ENCODE data around the gene CLEC4A. TPM values are rescaled to one million over a fixed set of nuclear protein-coding genes. Genes with fewer than 3 reads are reported as not detected.

The CLEC4A gene
- total and polyA plus RNA-seq, 2 of the 8 experiments (the other 6 are each of a cell fraction or from before 2014, with no cell fraction given) = 0.41 to 0.44 TPM

DNA sequence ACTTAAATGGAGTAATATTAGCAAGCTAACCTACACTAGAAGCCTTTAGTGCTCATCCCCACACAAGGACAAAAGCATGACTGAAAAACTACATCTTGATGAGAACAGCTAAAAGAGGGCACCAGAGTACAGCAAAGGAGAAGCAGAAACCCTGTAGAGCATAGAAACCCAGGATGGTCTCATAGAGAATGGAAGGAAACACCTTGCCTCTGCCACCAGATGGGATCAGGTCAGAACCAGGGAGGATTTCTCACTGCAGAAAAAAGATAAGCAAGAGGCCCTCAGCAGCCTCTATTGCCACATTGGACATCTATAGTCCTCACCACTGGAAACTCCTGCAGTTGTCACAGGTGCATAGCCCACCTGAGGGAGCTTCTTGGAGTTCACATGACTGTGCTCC lies 19.8 kb downstream of the CLEC4A start:
- no peaks in the 10 kb centered on the region for H3K23me2 ChIP-seq (ENCODE audit: low read depth, low read length)
- peaks cover 0 to 13% (median 9%) of the 10 kb centered on the region in 4 experiments; a peak in 6 of 7 replicates for H3K4me1 ChIP-seq (replicated peaks in 1 of 4; ENCODE audit: control insufficient read depth in 3 of 4, insufficient read depth in 4 of 4, low read length in 3 of 4)
- H4K8ac ChIP-seq (ENCODE audit: extremely low read depth, insufficient read depth, low read length) = no peak overlapping the region
- H3K4me2 ChIP-seq (ENCODE audit: insufficient read depth in 1 of 2, low read depth in 2 of 2, low read length in 2 of 2) = no peak overlapping the region
- peaks cover 2 to 6% of the 10 kb centered on the region in 2 experiments for H3K9me3 ChIP-seq (ENCODE audit: insufficient read depth in 2 of 2, low read depth in 1 of 2, low read length in 1 of 2)
- 0 out of 2 replicates have a peak overlapping the region, but pooled peaks have one; percentile 28 for H2BK5ac ChIP-seq (ENCODE audit: low read depth, low read length)
- peak overlapping the region; percentile 24; the same call in 1 of the 2 replicates for H3K18ac ChIP-seq (ENCODE audit: extremely low read depth, low read length)
- H3K4ac ChIP-seq (replicated peaks; ENCODE audit: insufficient read length, low read depth, low read length) = no peak overlapping the region
- H2BK12ac ChIP-seq (ENCODE audit: low read depth, low read length) = peak overlapping the region; percentile 83; the same call in 1 of the 2 replicates
- no peak overlapping the region for H2BK20ac ChIP-seq (ENCODE audit: low read length)
- no peak overlapping the region for H2BK15ac ChIP-seq (ENCODE audit: low read length)
- H3K56ac ChIP-seq (replicated peaks; ENCODE audit: insufficient read length, low read depth, low read length) = no peak overlapping the region
- H3K79me2 ChIP-seq (ENCODE audit: control insufficient read depth in 1 of 2, insufficient read depth in 2 of 2, low read length in 2 of 2) = no peaks in the 10 kb centered on the region
- no peak overlapping the region for H4K91ac ChIP-seq (replicated peaks; ENCODE audit: insufficient read length, low read length)
- no peak overlapping the region for H4K5ac ChIP-seq (ENCODE audit: insufficient read length, low read depth, low read length)
- ChIA-PET POLR2A (ENCODE audit: partially characterized antibody) (no interaction called here), CTCF (ENCODE audit: partially characterized antibody) (interaction anchor here (0.7 kb wide), 1 partner anchor 1115 kb away, joined by 4 read pairs; no protein-coding TSS in a partner anchor)
- FAIRE-seq (no peak), DNase-seq (ENCODE audit: low read depth in 1 of 2, low spot score in 2 of 2) (no peak)
- H4K20me1 ChIP-seq (replicated peaks in 1 of 2; ENCODE audit: control insufficient read depth in 1 of 2, insufficient read depth in 2 of 2, low read length in 2 of 2) = no peaks in the 10 kb centered on the region
- H3K23ac ChIP-seq (ENCODE audit: insufficient read length) = no peak overlapping the region
- no peak overlapping the region for H2AFZ ChIP-seq (ENCODE audit: low read length)
- H2BK120ac ChIP-seq (replicated peaks; ENCODE audit: low read depth, low read length) = no peak overlapping the region
- H3K14ac ChIP-seq (ENCODE audit: insufficient read length) = no peak overlapping the region
- H3K27me3 ChIP-seq (replicated peaks in 1 of 4; ENCODE audit: control insufficient read depth in 3 of 4, extremely low read depth in 1 of 4, insufficient read depth in 3 of 4, low read length in 3 of 4) = no peaks in the 10 kb centered on the region
- no peak overlapping the region for H3K27ac ChIP-seq (ENCODE audit: low read depth, low read length)
- no peaks in the 10 kb centered on the region for H3K36me3 ChIP-seq (ENCODE audit: control insufficient read depth in 2 of 4, insufficient read depth in 4 of 4, low read length in 3 of 4)
- no peaks in the 10 kb centered on the region for H3K79me1 ChIP-seq (ENCODE audit: low read depth, low read length)
- no peak overlapping the region for H3K9ac ChIP-seq (replicated peaks in 1 of 4; ENCODE audit: extremely low read depth in 1 of 4, low read depth in 3 of 4, low read length in 3 of 4)
- no peak overlapping the region; a peak in 1 of 8 replicates for H3K4me3 ChIP-seq (ENCODE audit: extremely low read depth in 1 of 4, insufficient read depth in 2 of 4, low read depth in 3 of 4, low read length in 4 of 4)
- H2AK5ac ChIP-seq (ENCODE audit: low read depth, low read length) = no peak overlapping the region
- TF ChIP-seq TCF12 (IDR thresholded peaks at IDR 0.05; ENCODE audit: low read depth, low read length) (no peak), CBX5 (IDR thresholded peaks at IDR 0.05; ENCODE audit: low read depth, low read length) (no peak), EGR1 (IDR thresholded peaks at IDR 0.05; ENCODE audit: borderline replicate concordance, low read depth, low read length) (no peak), SAP30 (IDR thresholded peaks at IDR 0.05; ENCODE audit: insufficient read depth, insufficient replicate concordance, low read length) (no peak), SP4 (IDR thresholded peaks at IDR 0.05; ENCODE audit: low read length) (no peak), GABPA (IDR thresholded peaks at IDR 0.05; ENCODE audit: borderline replicate concordance, insufficient read depth, low read length) (no peak), SUZ12 (IDR thresholded peaks at IDR 0.05; ENCODE audit: low read length) (no peak), BCL11A (IDR thresholded peaks at IDR 0.05; ENCODE audit: low read depth in 2 of 2, low read length in 2 of 2) (no peak), CBX8 (IDR thresholded peaks at IDR 0.05; ENCODE audit: borderline replicate concordance, low read depth, low read length) (no peak), TAF7 (optimal IDR thresholded peaks at IDR 0.05; ENCODE audit: borderline replicate concordance, low read depth, low read length) (no peak), PHF8 (conservative IDR thresholded peaks at IDR 0.05; ENCODE audit: low read depth, low read length) (no peak), HDAC6 (IDR thresholded peaks at IDR 0.05; ENCODE audit: low read depth, low read length) (no peak)
- TF ChIP-seq, protein P1, sequence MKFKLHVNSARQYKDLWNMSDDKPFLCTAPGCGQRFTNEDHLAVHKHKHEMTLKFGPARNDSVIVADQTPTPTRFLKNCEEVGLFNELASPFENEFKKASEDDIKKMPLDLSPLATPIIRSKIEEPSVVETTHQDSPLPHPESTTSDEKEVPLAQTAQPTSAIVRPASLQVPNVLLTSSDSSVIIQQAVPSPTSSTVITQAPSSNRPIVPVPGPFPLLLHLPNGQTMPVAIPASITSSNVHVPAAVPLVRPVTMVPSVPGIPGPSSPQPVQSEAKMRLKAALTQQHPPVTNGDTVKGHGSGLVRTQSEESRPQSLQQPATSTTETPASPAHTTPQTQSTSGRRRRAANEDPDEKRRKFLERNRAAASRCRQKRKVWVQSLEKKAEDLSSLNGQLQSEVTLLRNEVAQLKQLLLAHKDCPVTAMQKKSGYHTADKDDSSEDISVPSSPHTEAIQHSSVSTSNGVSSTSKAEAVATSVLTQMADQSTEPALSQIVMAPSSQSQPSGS (IDR thresholded peaks at IDR 0.05; ENCODE audit: low read length) = no peak
